Measurements from ENCODE around the gene CTU2. TPM values are rescaled to one million over a fixed set of nuclear protein-coding genes. Genes with fewer than 3 reads are reported as not detected.

The CTU2 gene
- total RNA-seq, 2 experiments from 2014 or later, result 38.0 to 41.6 TPM

GRCh38 chr16:88700322-88700635 lies 6.0 kb upstream of the CTU2 start:
- peak overlapping the region; percentile 81 for H3K4me3 Mint-ChIP-seq
- no peaks in the 10 kb centered on the region for H3K9me3 Mint-ChIP-seq
- ChIA-PET POLR2A (interaction anchor here (1.1 to 5.3 kb wide), 6 partner anchors 15 to 129 kb away, joined by 3 to 28 read pairs (median 6); partner anchors contain the start of genes APRT, CYBA and MVD), CTCF (interaction anchor here (1.2 kb wide), 1 partner anchor 67 kb away, joined by 5 read pairs; no protein-coding TSS in a partner anchor)
- H3K36me3 Mint-ChIP-seq, result peaks cover 32% of the 10 kb centered on the region
- H3K27ac Mint-ChIP-seq, result peak overlapping the region; percentile 91
- intact Hi-C loops (cut with micrococcal nuclease), result loop anchor here (5.0 kb wide), 2 partner anchors 47 to 243 kb away; no protein-coding TSS in a partner anchor
- H3K27me3 Mint-ChIP-seq, result no peaks in the 10 kb centered on the region
- H3K4me1 Mint-ChIP-seq (ENCODE audit: low read depth), result peaks cover 61% of the 10 kb centered on the region
- no peak for DNase-seq

- ChIA-PET CTCF (interaction anchor here (1.0 to 5.4 kb wide), 5 partner anchors 15 to 131 kb away, joined by 3 to 36 read pairs (median 5); partner anchors contain the start of genes SNAI3 and ZC3H18), POLR2A (interaction anchor here (1.1 to 5.3 kb wide), 9 partner anchors 9 to 130 kb away, joined by 3 to 28 read pairs (median 6); partner anchors contain the start of genes APRT, CYBA, MVD and SNAI3)
- Mint-ChIP-seq H3K9me3 (no peaks in the 10 kb centered on the region), H3K4me3 (peak overlapping the region; percentile 81), H3K4me1 (ENCODE audit: low read depth) (peaks cover 64% of the 10 kb centered on the region), H3K27ac (peak overlapping the region; percentile 91), H3K36me3 (peaks cover 31% of the 10 kb centered on the region), H3K27me3 (no peaks in the 10 kb centered on the region)
- peak; percentile 98 for DNase-seq
- intact Hi-C loops (cut with micrococcal nuclease), result loop anchor here (1.0 to 5.0 kb wide), 5 partner anchors 15 to 244 kb away; partner anchors contain the start of genes CYBA and SNAI3
These were observed 5.4 kb upstream of the CTU2 start for GRCh38 chr16:88700636-88701482.

- intact Hi-C loops (cut with micrococcal nuclease), result loop anchor here (1.0 to 5.0 kb wide), 5 partner anchors 15 to 244 kb away; partner anchors contain the start of genes CYBA and SNAI3
- peaks cover 64% of the 10 kb centered on the region for H3K4me1 Mint-ChIP-seq (ENCODE audit: low read depth)
- H3K36me3 Mint-ChIP-seq, result peaks cover 30% of the 10 kb centered on the region
- H3K9me3 Mint-ChIP-seq, result no peaks in the 10 kb centered on the region
- peak overlapping the region; percentile 91 for H3K27ac Mint-ChIP-seq
- ChIA-PET CTCF (interaction anchor here (1.0 to 5.4 kb wide), 5 partner anchors 16 to 156 kb away, joined by 3 to 36 read pairs (median 5); partner anchors contain the start of genes SNAI3 and ZC3H18), POLR2A (interaction anchor here (1.1 to 5.3 kb wide), 11 partner anchors 10 to 131 kb away, joined by 3 to 28 read pairs (median 6); partner anchors contain the start of genes APRT, CYBA, MVD and SNAI3)
- peak; percentile 30 for DNase-seq
- no peaks in the 10 kb centered on the region for H3K27me3 Mint-ChIP-seq
- peak overlapping the region; percentile 81 for H3K4me3 Mint-ChIP-seq
These were observed 4.5 kb upstream of the CTU2 start for GRCh38 chr16:88701581-88702370.

GRCh38 chr16:88702371-88703210 lies 3.7 kb upstream of the CTU2 start:
- ChIA-PET CTCF (interaction anchor here (0.9 to 5.4 kb wide), 6 partner anchors 16 to 155 kb away, joined by 3 to 36 read pairs (median 4); partner anchors contain the start of genes SNAI3 and ZC3H18), POLR2A (interaction anchor here (0.7 to 5.3 kb wide), 11 partner anchors 11 to 996 kb away, joined by 3 to 28 read pairs (median 5); partner anchors contain the start of genes APRT and MVD)
- Mint-ChIP-seq H3K4me3 (peak overlapping the region; percentile 81), H3K9me3 (no peaks in the 10 kb centered on the region), H3K27me3 (no peaks in the 10 kb centered on the region), H3K4me1 (ENCODE audit: low read depth) (peaks cover 71% of the 10 kb centered on the region), H3K36me3 (peaks cover 28% of the 10 kb centered on the region), H3K27ac (peak overlapping the region; percentile 91)
- intact Hi-C loops (cut with micrococcal nuclease), result loop anchor here (5.0 kb wide), 2 partner anchors 45 to 245 kb away; no protein-coding TSS in a partner anchor
- DNase-seq, result peak; percentile 43

GRCh38 chr16:88703486-88704309 lies 2.6 kb upstream of the CTU2 start:
- Mint-ChIP-seq H3K4me1 (ENCODE audit: low read depth) (peaks cover 64% of the 10 kb centered on the region), H3K36me3 (peaks cover 20% of the 10 kb centered on the region), H3K27me3 (no peaks in the 10 kb centered on the region), H3K4me3 (peak overlapping the region; percentile 81), H3K27ac (peak overlapping the region; percentile 91), H3K9me3 (no peaks in the 10 kb centered on the region)
- POLR2A ChIA-PET, result interaction anchor here (0.5 to 5.3 kb wide), 10 partner anchors 12 to 1399 kb away, joined by 3 to 28 read pairs (median 4); partner anchors contain the start of gene APRT
- DNase-seq, result peak; percentile 86
- CTCF ChIA-PET, result interaction anchor here (1.2 to 5.4 kb wide), 6 partner anchors 18 to 154 kb away, joined by 3 to 36 read pairs (median 5); partner anchors contain the start of gene SNAI3
- intact Hi-C loops (cut with micrococcal nuclease), result loop anchor here (5.0 kb wide), 2 partner anchors 44 to 246 kb away; no protein-coding TSS in a partner anchor

GRCh38 chr16:88705076-88705684 lies 1.1 kb upstream of the CTU2 start:
- peak overlapping the region; percentile 81 for H3K4me3 Mint-ChIP-seq
- H3K9me3 Mint-ChIP-seq, result no peaks in the 10 kb centered on the region
- ChIA-PET CTCF (interaction anchor here (0.5 to 5.4 kb wide), 8 partner anchors 17 to 504 kb away, joined by 3 to 36 read pairs (median 3); partner anchors contain the start of genes PIEZO1 and SNAI3), POLR2A (interaction anchor here (0.6 to 4.1 kb wide), 6 partner anchors 11 to 135 kb away, joined by 3 to 16 read pairs (median 5); partner anchors contain the start of gene ZC3H18)
- H3K36me3 Mint-ChIP-seq, result peaks cover 12% of the 10 kb centered on the region
- no peaks in the 10 kb centered on the region for H3K27me3 Mint-ChIP-seq
- peaks cover 56% of the 10 kb centered on the region for H3K4me1 Mint-ChIP-seq (ENCODE audit: low read depth)
- peak overlapping the region; percentile 91 for H3K27ac Mint-ChIP-seq
- DNase-seq, result peak; percentile 58
- intact Hi-C loops (cut with micrococcal nuclease), result loop anchor here (5.0 kb wide), 1 partner anchor 97 kb away; the partner anchor contains the start of gene CDT1

GRCh38 chr16:88705801-88706228 lies 488 bp upstream of the CTU2 start:
- Mint-ChIP-seq H3K9me3 (no peaks in the 10 kb centered on the region), H3K4me3 (peak overlapping the region; percentile 81), H3K27ac (peak overlapping the region; percentile 91), H3K36me3 (peaks cover 10% of the 10 kb centered on the region), H3K27me3 (no peaks in the 10 kb centered on the region), H3K4me1 (ENCODE audit: low read depth) (peaks cover 50% of the 10 kb centered on the region)
- CTCF ChIA-PET, result interaction anchor here (1.0 to 5.4 kb wide), 5 partner anchors 16 to 105 kb away, joined by 3 to 36 read pairs (median 3); partner anchors contain the start of gene SNAI3
- peak; percentile 30 for DNase-seq
- POLR2A ChIA-PET, result interaction anchor here (1.1 to 4.1 kb wide), 5 partner anchors 12 to 136 kb away, joined by 3 to 16 read pairs (median 5); partner anchors contain the start of gene ZC3H18
- intact Hi-C loops (cut with micrococcal nuclease), result loop anchor here (1.0 to 5.0 kb wide), 4 partner anchors 76 to 151 kb away; partner anchors contain the start of genes CDT1, TRAPPC2L and ZC3H18

- CTCF ChIA-PET, result interaction anchor here (0.7 to 3.9 kb wide), 3 partner anchors 30 to 150 kb away, joined by 3 to 24 read pairs (median 4); no protein-coding TSS in a partner anchor
- POLR2A ChIA-PET, result interaction anchor here (1.1 to 4.1 kb wide), 4 partner anchors 10 to 150 kb away, joined by 3 to 16 read pairs (median 4); partner anchors contain the start of genes GALNS and TRAPPC2L
- no peaks in the 10 kb centered on the region for H3K27me3 Mint-ChIP-seq
- peak overlapping the region; percentile 42 for H3K27ac Mint-ChIP-seq
- intact Hi-C loops (cut with micrococcal nuclease), result loop anchor here (1.0 to 5.0 kb wide), 4 partner anchors 75 to 150 kb away; partner anchors contain the start of genes CDT1, TRAPPC2L and ZC3H18
- DNase-seq, result no peak
- peaks cover 39% of the 10 kb centered on the region for H3K4me1 Mint-ChIP-seq (ENCODE audit: low read depth)
- H3K4me3 Mint-ChIP-seq, result peak overlapping the region; percentile 82
- no peaks in the 10 kb centered on the region for H3K9me3 Mint-ChIP-seq
- peaks cover 8% of the 10 kb centered on the region for H3K36me3 Mint-ChIP-seq
These were observed 893 bp downstream of the CTU2 start for GRCh38 chr16:88706965-88707826.
